Stimulated activated naive B cell treated with anti-CD40 and anti-IgM and Interleukin-4, amounts not matched to agents 10 μg/mL and 1 μg/mL and 100 μg/mL, for 72 hours (primary cell): Measurements from ENCODE around the gene SYT2.
"Not testable (repeated sequence)": the region's sequence is repeated elsewhere in the genome, so short reads cannot be mapped to it uniquely, and the experiment has no call there.

Experiments
- ATAC-seq, 2 donors: fragments of 150-1000 bp; cut with Tn5 transposase; replicated peaks; 2 replicates each; pipeline ENCODE4 v1.10.0; 2021; ENCODE audit warnings: moderate library complexity in 1 of 2
- DNase-seq: peaks from one replicate; pipeline ENCODE4 v3.0.0; 2021
- H3K27ac Mint-ChIP-seq: one replicate; pipeline ENCODE4 v1.8.0; 2022; ENCODE audit warnings: mild to moderate bottlenecking, mixed read lengths
- H3K27me3 Mint-ChIP-seq, 2 donors: one replicate each; pipeline ENCODE4 v1.8.0; 2022; ENCODE audit warnings: mixed read lengths in 2 of 2
- H3K36me3 Mint-ChIP-seq, 2 donors: one replicate each; pipeline ENCODE4 v1.8.0; 2022; ENCODE audit warnings: mixed read lengths in 2 of 2, mild to moderate bottlenecking in 1 of 2
- H3K4me1 Mint-ChIP-seq, 2 donors: one replicate each; pipeline ENCODE4 v1.8.0; 2022; ENCODE audit warnings: mixed read lengths in 2 of 2, mild to moderate bottlenecking in 1 of 2
- H3K4me3 Mint-ChIP-seq, 2 donors: one replicate each; pipeline ENCODE4 v1.8.0; 2022; ENCODE audit warnings: mild to moderate bottlenecking in 2 of 2, mixed read lengths in 2 of 2, moderate library complexity in 1 of 2
- H3K9me3 Mint-ChIP-seq, 2 donors: one replicate each; pipeline ENCODE4 v1.8.0; 2022; ENCODE audit warnings: mixed read lengths in 2 of 2, mild to moderate bottlenecking in 1 of 2

The SYT2 gene

DNA sequence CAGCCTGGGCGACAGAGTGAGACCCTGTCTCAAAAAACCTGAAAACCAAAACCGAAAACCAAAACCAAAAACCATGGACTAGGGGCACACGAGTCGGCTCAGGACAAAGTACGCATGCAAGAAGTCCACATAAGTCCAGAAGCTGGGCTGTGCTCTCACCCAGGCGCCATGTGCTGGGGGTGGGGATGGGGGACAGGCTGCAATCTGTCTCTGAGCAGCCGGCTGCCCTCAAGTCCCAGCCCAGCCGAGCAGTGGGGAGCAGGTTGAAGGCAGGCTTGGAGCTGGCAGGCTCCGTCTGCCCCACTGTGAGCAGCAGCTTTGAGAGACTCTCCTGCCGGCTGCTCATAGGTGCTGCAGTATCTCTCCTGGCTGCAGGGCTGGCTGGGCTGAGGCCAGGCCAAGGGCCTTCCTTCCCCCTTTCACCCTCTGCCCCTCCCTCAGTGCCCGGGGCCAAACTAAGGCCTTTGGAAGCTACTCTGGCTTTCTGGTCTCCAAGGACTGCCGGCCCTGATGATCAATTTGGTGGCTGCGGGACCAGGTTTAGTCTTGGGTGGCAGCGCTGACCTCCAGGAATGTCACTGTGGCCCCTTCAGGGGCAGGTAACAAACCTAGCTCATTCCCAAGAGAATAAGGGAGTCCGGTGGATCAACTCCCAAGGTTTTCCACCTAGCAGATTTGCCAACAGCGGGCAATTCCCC, 72.8 kb downstream of the SYT2 start:
- H3K27me3 Mint-ChIP-seq, result peaks cover 80 to 88% of the 10 kb centered on the region in 2 donors
- H3K4me1 Mint-ChIP-seq, DNase-seq, H3K4me3 Mint-ChIP-seq, ATAC-seq, H3K9me3 Mint-ChIP-seq, H3K36me3 Mint-ChIP-seq, H3K27ac Mint-ChIP-seq: not testable (repeated sequence)

DNA sequence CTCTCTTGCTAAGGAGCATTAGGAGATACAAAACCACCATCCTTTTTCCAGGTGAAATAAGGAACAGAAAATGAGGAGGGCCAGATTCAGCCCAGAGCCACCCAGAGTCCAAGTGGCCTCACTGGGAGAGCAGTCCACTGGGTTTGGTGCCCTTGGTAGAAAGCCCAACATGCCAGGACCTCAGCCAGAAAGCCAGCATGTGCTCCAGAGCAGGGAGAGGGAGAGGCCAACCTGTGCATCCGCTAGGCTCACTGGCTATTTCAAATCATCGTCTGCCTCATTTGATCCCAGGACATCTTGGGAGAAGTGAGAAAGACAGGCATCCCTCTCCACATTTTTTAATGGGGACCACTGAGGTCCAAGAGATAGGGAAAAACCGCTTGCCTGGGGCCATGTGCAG, 74.1 kb downstream of the SYT2 start:
- not testable (repeated sequence) for H3K27ac Mint-ChIP-seq, DNase-seq, H3K4me3 Mint-ChIP-seq, H3K9me3 Mint-ChIP-seq, ATAC-seq, H3K36me3 Mint-ChIP-seq
- Mint-ChIP-seq H3K4me1 (peaks cover 11% of the 10 kb centered on the region in 2 donors), H3K27me3 (peaks cover 80 to 88% of the 10 kb centered on the region in 2 donors)

DNA sequence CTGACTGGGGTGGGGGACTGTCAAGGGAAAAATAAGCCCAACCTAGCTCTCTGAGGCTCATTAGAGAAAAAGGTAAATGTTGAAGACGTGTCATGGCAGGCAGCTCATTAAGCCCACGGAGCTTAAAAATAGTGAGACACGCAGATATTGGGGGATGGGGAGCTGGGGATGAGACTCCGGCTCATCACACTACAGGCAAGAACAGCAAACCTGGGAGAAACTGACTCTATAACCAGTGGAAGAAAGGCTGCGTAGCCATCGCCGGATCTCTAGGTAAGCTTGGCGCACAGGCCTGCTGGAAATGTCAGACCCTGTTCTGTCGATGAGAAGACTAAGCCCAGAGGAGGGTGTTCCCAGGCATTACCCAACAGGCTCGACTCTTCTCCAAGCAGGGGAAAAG, 78.0 kb downstream of the SYT2 start:
- no peaks in the 10 kb centered on the region for H3K9me3 Mint-ChIP-seq
- no peaks in the 10 kb centered on the region for H3K36me3 Mint-ChIP-seq
- ATAC-seq (no peak), DNase-seq (no peak)
- no peak overlapping the region for H3K27ac Mint-ChIP-seq
- peaks cover 37 to 50% of the 10 kb centered on the region in 2 donors for H3K4me1 Mint-ChIP-seq
- H3K27me3 Mint-ChIP-seq, result peaks cover 50 to 69% of the 10 kb centered on the region in 2 donors
- H3K4me3 Mint-ChIP-seq, result no peak overlapping the region

DNA sequence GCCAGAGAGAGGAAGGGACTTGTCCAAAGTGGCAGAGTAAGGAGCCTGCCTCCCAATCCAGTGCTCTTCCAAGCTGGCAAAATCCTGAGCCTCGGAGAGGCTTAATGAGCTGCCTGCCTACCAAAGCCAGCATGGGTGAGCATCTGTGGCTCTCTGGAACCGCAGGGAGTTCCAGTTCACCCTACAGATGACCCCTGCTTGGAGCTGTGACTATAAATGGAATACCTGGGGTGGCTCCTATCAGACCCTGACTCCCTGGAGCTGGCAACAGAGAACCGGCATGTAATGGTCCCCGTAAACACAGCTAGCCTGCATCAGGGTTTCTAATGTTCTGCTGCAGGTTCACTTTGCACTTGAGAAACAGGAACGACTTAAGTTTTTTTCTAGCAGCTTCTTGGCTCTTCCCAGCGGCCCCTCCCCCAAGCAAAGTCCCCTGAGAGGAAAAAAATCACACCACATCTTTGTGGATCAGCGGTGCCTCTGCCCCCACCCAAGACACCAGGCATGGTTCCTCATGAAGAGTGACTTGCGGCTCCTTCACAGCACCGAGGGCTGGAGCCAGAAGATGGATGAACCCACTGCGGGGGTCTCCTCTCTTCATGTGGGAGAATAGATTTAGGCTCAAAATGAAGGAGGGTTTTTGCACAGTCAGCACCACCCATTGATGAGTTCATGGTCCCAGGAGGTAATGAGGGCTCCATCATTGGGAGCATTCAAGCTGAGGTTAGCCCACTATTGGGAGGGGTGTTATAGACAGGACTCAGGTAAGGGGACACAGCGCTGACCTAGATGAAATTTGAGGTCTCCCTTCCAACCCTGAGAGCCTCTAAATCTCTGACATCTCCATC, 79.0 kb downstream of the SYT2 start:
- peaks cover 46 to 64% of the 10 kb centered on the region in 2 donors for H3K27me3 Mint-ChIP-seq

DNA sequence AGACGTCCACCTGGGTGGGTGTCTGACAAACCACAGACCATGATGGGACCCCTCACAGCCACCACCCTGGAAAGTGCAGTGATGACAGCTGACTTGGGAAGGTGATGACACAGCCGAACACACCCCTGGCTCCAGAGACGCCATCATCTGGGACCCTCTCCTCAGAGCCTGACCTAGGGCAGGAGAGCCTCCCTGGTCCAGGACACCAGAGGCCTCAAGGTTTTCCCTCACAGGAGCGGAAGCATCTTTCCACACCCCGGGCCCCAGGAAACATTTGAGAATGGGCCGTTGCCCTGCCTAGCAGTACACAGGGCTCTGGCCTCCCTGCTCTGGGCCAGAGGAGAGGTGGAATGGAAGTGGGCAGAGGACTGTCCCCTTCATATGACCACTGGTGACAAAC, 79.7 kb downstream of the SYT2 start:
- H3K36me3 Mint-ChIP-seq, result no peaks in the 10 kb centered on the region
- DNase-seq, result no peak
- H3K9me3 Mint-ChIP-seq, result no peaks in the 10 kb centered on the region
- peaks cover 49 to 58% of the 10 kb centered on the region in 2 donors for H3K4me1 Mint-ChIP-seq
- ATAC-seq, result no peak
- peaks cover 40 to 56% of the 10 kb centered on the region in 2 donors for H3K27me3 Mint-ChIP-seq
- no peak overlapping the region for H3K4me3 Mint-ChIP-seq
- no peak overlapping the region for H3K27ac Mint-ChIP-seq

More for the DNA sequence above, 79.0 kb downstream of the SYT2 start:
- Mint-ChIP-seq H3K36me3 (no peaks in the 10 kb centered on the region), H3K27ac (no peak overlapping the region), H3K4me3 (no peak overlapping the region), H3K9me3 (no peaks in the 10 kb centered on the region), H3K4me1 (peaks cover 45 to 58% of the 10 kb centered on the region in 2 donors)
- no peak for ATAC-seq
- no peak for DNase-seq

DNA sequence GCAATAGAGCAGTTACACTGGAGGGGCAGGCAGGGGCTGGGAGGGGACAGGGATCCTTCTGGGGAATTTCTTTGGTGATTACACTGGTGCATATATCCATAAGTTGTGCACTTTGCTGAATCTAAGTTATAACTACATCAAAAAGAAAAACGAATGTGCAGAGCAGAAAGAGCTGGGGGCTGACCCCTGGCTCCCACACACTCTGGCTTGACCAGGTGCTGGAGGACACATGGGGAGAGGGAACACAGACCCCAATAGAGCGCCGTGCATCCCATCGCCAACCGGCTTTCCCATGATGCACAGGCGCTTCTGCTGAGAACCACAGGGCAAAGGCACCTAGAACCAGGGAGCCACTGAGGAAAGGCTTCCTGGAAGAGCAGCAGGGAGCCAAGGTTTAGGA, 80.2 kb downstream of the SYT2 start:
- Mint-ChIP-seq H3K4me1 (peaks cover 50 to 58% of the 10 kb centered on the region in 2 donors), H3K27me3 (peaks cover 35 to 52% of the 10 kb centered on the region in 2 donors)
- not testable (repeated sequence) for ATAC-seq, H3K36me3 Mint-ChIP-seq, H3K27ac Mint-ChIP-seq, H3K9me3 Mint-ChIP-seq, DNase-seq, H3K4me3 Mint-ChIP-seq

DNA sequence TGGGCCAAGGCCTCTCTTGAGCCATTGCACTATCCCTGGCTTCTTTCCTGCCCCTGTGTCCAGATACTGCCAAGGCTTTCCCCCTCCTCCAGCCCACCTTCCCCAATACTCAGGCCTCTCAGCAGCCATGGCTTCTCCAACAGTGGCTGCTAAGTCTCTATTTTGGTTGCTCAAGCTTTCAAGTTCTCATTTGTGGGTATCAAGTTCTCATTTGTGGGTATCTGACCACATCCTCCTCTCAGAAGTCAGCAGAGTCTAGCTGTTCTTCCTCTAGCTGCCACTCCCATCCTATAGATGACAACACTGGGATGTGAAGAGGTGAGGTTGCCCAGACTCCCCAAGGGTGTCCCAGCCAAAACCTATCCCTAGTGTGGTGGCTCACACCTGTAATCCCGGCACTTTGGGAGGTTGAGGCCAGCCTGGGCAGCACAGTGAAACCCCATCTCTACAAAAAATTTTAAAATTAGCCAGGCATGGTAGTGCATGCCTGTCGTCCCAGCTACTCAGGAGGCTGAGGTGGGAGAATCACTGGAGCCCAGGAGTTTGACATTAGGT, 80.9 kb downstream of the SYT2 start:
- Mint-ChIP-seq H3K27me3 (peaks cover 30 to 44% of the 10 kb centered on the region in 2 donors), H3K4me3 (peak overlapping the region in 1 of 2 donors; percentile 19), H3K4me1 (peaks cover 50 to 58% of the 10 kb centered on the region in 2 donors)
- DNase-seq (peak; percentile 16), ATAC-seq (peak; percentile 81 to 83)
- H3K36me3 Mint-ChIP-seq, H3K27ac Mint-ChIP-seq, H3K9me3 Mint-ChIP-seq: not testable (repeated sequence)

DNA sequence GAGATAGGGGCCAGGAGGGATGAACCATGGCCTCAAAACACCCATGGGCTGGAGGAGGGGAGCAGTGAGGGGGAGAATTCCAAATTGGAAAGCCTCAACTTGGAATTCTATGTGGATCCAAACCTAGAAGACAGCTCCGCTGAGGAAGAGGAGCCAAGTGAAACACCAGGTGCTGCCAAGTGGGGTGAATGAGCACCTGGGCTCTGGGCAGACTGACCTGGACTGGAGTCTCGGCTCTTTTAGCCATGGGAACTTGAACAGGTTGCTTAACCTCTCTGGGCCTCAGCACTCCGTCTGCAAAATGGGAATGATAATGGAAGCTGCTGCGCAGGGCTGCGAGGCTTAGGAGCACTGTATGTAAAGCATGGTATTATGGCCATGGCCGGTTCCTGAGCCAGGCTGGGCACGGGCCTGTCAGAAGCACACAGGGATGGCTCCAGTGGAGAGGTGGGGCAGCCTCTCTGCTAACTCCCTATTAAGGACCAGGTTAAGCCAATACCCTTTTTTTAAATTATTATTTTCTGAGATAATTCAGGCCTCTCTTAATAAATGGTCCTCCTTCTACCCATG, 81.5 kb downstream of the SYT2 start:
- DNase-seq (no peak), ATAC-seq (peak; percentile 9 to 12)
- H3K27ac Mint-ChIP-seq, result no peak overlapping the region
- peaks cover 27 to 42% of the 10 kb centered on the region in 2 donors for H3K27me3 Mint-ChIP-seq
- no peaks in the 10 kb centered on the region for H3K9me3 Mint-ChIP-seq
- H3K4me3 Mint-ChIP-seq, result peak overlapping the region in 1 of 2 donors; percentile 19
- H3K4me1 Mint-ChIP-seq, result peaks cover 50 to 58% of the 10 kb centered on the region in 2 donors
- no peaks in the 10 kb centered on the region for H3K36me3 Mint-ChIP-seq

DNA sequence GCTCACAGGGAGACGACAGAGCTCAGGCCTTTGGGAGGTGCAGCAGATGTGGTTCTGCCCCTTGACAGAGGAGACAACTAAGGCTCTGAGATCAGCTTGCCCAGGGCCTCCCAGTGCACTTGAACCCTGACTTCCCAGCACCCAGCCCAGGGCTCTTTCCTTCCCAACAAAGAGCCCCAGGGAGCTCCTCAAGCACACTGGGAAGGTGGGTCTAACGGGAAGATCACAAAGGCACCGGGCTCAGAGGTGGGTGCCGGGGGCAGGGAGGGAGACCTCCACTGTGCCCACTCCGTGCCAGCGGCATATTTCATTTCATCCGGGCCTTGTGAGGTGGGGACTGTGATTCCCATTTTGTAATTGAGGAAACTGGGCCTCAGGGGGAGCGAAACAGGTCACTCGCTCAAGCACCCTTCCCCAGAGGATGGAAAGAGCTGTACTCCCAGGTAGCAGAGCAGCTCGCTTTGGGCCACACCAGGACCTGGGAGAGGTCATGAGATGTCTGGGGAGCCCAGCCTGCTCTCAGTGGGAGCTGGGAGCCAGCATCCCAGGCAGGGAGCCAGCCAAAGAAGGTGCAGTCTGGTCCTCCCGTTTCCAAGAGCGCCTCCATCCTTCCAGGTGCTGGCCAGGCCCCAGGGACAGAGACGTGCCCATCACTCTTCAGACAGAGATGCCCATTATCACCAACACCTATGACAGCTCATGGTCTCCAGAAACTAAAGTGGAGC, 82.3 kb downstream of the SYT2 start:
- DNase-seq (no peak), ATAC-seq (no peak)
- Mint-ChIP-seq H3K4me3 (no peak overlapping the region), H3K36me3 (no peaks in the 10 kb centered on the region), H3K4me1 (peaks cover 52 to 58% of the 10 kb centered on the region in 2 donors), H3K27me3 (peaks cover 22 to 35% of the 10 kb centered on the region in 2 donors), H3K9me3 (no peaks in the 10 kb centered on the region), H3K27ac (no peak overlapping the region)

DNA sequence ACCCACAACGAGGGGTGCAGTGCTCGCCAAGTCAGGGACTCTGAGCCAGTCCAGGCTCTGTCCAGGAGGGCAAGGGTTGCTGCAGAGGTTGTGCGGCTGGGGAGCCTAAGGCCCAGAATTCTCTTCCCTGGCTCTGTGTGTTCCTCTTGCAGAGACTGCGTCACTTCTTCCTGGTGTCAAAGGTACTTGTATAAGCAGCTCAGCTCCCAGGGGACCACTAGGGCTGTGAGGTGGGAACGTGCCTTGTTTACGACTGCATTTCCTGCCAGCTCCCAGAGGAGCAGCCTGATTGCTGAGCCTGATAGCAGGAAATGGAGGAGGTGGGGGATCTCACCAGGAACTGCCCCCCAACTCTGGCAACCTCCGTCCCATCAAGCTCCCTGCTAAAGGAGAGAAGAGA, 83.2 kb downstream of the SYT2 start:
- Mint-ChIP-seq H3K27me3 (peaks cover 17 to 25% of the 10 kb centered on the region in 2 donors), H3K4me1 (peaks cover 49 to 55% of the 10 kb centered on the region in 2 donors), H3K27ac (peak overlapping the region; percentile 32)
- ATAC-seq (peak; percentile 33 to 42), DNase-seq (peak; percentile 38)
- H3K36me3 Mint-ChIP-seq, H3K4me3 Mint-ChIP-seq, H3K9me3 Mint-ChIP-seq: not testable (repeated sequence)

DNA sequence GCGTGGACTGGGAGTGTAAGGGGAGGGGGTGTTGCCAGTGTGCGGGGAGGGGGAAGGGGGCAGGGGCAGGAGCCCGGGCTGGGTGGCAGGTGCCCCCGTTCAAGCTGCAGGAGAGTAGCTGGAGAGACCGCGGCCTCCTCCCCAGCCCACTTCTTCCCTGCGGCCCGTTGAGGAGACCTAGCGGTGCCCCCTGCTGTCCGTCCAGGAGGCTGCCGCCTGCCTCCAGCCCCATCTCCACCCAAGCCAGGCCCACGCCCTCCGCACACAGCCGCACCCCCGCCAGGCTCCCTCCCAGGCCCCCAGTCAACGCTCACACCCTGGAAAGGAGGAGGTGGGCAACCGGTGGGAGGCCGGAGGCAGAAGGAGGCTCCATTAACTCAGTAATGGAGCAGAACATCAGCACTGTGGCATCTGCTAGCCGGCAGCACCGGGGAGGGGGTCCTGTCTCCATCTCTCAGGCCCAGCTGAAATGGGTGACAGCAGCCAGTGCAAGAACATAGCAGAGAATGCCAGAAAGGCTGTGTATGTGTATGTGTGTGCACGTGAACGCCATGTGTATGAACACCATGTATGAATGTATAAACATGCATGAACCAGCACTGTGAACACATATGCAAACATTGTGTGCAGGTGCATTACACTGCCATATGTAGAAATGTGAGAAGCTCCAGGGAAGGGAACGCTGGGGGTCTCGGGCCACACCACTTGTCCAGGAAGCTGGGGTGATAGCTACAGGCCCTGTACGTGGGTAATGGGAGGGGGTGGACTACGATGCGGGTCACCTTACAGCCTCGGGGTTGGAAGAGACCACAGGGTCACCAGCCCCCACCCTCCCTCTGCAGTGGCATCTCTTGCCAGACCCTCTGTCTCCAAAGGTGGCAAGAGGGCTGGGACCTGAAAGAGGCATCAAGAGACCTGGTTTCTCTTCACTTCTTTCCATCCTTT, 84.6 kb downstream of the SYT2 start:
- H3K4me3 Mint-ChIP-seq, result no peak overlapping the region

DNA sequence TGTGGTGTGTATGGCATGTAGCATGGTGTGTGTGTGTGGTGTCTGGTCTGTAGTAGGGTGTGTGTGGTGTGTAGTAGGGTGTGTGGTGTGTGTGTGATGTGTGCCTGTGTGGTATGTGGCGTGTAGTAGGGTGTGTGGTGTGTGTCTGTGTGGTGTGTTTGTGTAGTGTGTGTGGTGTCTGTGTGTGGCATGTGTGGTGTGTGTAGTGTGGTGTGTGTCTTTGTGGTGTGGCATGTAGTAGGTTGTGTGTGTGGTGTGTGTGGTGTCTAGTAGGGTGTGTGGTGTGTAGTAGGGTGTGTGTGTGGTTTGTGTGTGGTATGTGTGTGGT, 85.5 kb downstream of the SYT2 start:
- H3K4me1 Mint-ChIP-seq, result peaks cover 33% of the 10 kb centered on the region in 2 donors
- H3K27ac Mint-ChIP-seq, result no peak overlapping the region
- H3K27me3 Mint-ChIP-seq, result peaks cover 9 to 15% of the 10 kb centered on the region in 2 donors
- DNase-seq, result no peak
- no peak for ATAC-seq
- H3K9me3 Mint-ChIP-seq, result no peaks in the 10 kb centered on the region
- H3K36me3 Mint-ChIP-seq, result no peaks in the 10 kb centered on the region
- no peak overlapping the region for H3K4me3 Mint-ChIP-seq

More for the DNA sequence above, 84.6 kb downstream of the SYT2 start:
- DNase-seq, result peak; percentile 64
- no peaks in the 10 kb centered on the region for H3K9me3 Mint-ChIP-seq
- no peaks in the 10 kb centered on the region for H3K36me3 Mint-ChIP-seq
- no peak overlapping the region for H3K27ac Mint-ChIP-seq
- ATAC-seq, result peak; percentile 83
- peaks cover 38 to 42% of the 10 kb centered on the region in 2 donors for H3K4me1 Mint-ChIP-seq
- H3K27me3 Mint-ChIP-seq, result peaks cover 12 to 19% of the 10 kb centered on the region in 2 donors
